Measurements from ENCODE around the gene EEF1AKMT3. TPM values are rescaled to one million over a fixed set of nuclear protein-coding genes. Genes with fewer than 3 reads are reported as not detected.

The EEF1AKMT3 gene
- total and polyA plus RNA-seq, 9 of the 15 experiments (the other 6 are each of a cell fraction or from before 2014, with no cell fraction given), result 4.1 to 17.2 (median 7.9) TPM

GRCh38 chr12:57782608-57783465 lies 10.4 kb downstream of the EEF1AKMT3 start, which contains the start of gene TSFM (continued):
- no peak for TF ChIP-seq MEIS2 (IDR thresholded peaks at IDR 0.05; ENCODE audit: partially characterized antibody)
- no peak for TF ChIP-seq ELK3 (CRISPR knock-in tag; IDR thresholded peaks at IDR 0.05)
- no peak for TF ChIP-seq ZNF830 (CRISPR knock-in tag; IDR thresholded peaks at IDR 0.05)
- peak; percentile 60; the same call in 1 of the 2 replicates for TF ChIP-seq EP300 (IDR thresholded peaks at IDR 0.05; ENCODE audit: low read length)
- TF ChIP-seq FOS (IDR thresholded peaks at IDR 0.05; ENCODE audit: extremely low read depth, insufficient read length), result no peak
- TF ChIP-seq KLF16 (IDR thresholded peaks at IDR 0.05), result peak; percentile 95
- TF ChIP-seq SMARCE1 (IDR thresholded peaks at IDR 0.05), result no peak
- no peak for TF ChIP-seq ZNF717 (CRISPR knock-in tag; IDR thresholded peaks at IDR 0.05)
- peak; percentile 89 for TF ChIP-seq CXXC5 (CRISPR knock-in tag; IDR thresholded peaks at IDR 0.05)
- no peak for TF ChIP-seq SNRNP70 (optimal IDR thresholded peaks at IDR 0.05; ENCODE audit: low read depth, low read length)
- 0 out of 4 replicates have a peak, but pooled peaks of 1 of the 2 experiments have one; percentile 16 for TF ChIP-seq FOXA3 (CRISPR knock-in tag; conservative IDR thresholded peaks at IDR 0.05 in 1 of 2, IDR thresholded peaks at IDR 0.05 in 1 of 2)
- TF ChIP-seq ZNF707 (CRISPR knock-in tag; conservative IDR thresholded peaks at IDR 0.05), result no peak
- TF ChIP-seq KDM4B (IDR thresholded peaks at IDR 0.05; ENCODE audit: borderline replicate concordance in 2 of 2, low read depth in 1 of 2), result no peak; a peak in 1 of 4 replicates
- no peak for TF ChIP-seq BRD9 (IDR thresholded peaks at IDR 0.05; ENCODE audit: low read depth, partially characterized antibody)
- TF ChIP-seq BRF2 (IDR thresholded peaks at IDR 0.05; ENCODE audit: borderline replicate concordance, insufficient read depth, insufficient read length), result no peak
- TF ChIP-seq RB1 (IDR thresholded peaks at IDR 0.05; ENCODE audit: low read depth), result peak; percentile 88
- TF ChIP-seq FOXP4 (CRISPR knock-in tag; IDR thresholded peaks at IDR 0.05; ENCODE audit: borderline replicate concordance), result peak; percentile 88
- no peak for TF ChIP-seq CLOCK (CRISPR knock-in tag; IDR thresholded peaks at IDR 0.05; ENCODE audit: borderline replicate concordance)
- no peak for TF ChIP-seq KLF1 (tag; IDR thresholded peaks at IDR 0.05)
- no peak for TF ChIP-seq CAMTA2 (CRISPR knock-in tag; conservative IDR thresholded peaks at IDR 0.05)

All from K562 (cell line).